Measurements from ENCODE around the gene UBFD1. TPM values are rescaled to one million over a fixed set of nuclear protein-coding genes. Genes with fewer than 3 reads are reported as not detected.
A peak's percentile ranks its signal among the peaks of the same experiment; 100 is the strongest.
"Not testable (repeated sequence)": the region's sequence is repeated elsewhere in the genome, so short reads cannot be mapped to it uniquely, and the experiment has no call there.

UBFD1 gene
- total RNA-seq, 2 donors from 2014 or later = 50.7 to 62.3 TPM

GRCh38 chr16:23523876-23524385 is 33.6 kb upstream of the UBFD1 start:
- DNase-seq (no peak), ATAC-seq (no peak)
- intact Hi-C loops (cut with DNase I) = no loop called here

- DNase-seq = no peak
- no peak for ATAC-seq
- intact Hi-C loops (cut with DNase I) = no loop called here
These were observed 32.6 kb upstream of the UBFD1 start for GRCh38 chr16:23524886-23525285.

- intact Hi-C loops (cut with DNase I) = no loop called here
- DNase-seq (no peak), ATAC-seq (no peak)
These were observed 29.4 kb upstream of the UBFD1 start for GRCh38 chr16:23527961-23528643.

GRCh38 chr16:23528644-23529310 is 28.8 kb upstream of the UBFD1 start:
- DNase-seq = no peak
- no peak for ATAC-seq
- intact Hi-C loops (cut with DNase I) = no loop called here

GRCh38 chr16:23530062-23530461 is 27.5 kb upstream of the UBFD1 start:
- intact Hi-C loops (cut with DNase I) = no loop called here
- no peak for DNase-seq
- ATAC-seq = no peak

GRCh38 chr16:23532448-23532847 is 25.1 kb upstream of the UBFD1 start:
- intact Hi-C loops (cut with DNase I) = no loop called here
- ATAC-seq = no peak

GRCh38 chr16:23534868-23535860 is 22.4 kb upstream of the UBFD1 start:
- DNase-seq (no peak), ATAC-seq (no peak)
- intact Hi-C loops (cut with DNase I) = no loop called here

More at GRCh38 chr16:23532448-23532847, 25.1 kb upstream of the UBFD1 start:
- DNase-seq = no peak

GRCh38 chr16:23535901-23536300 is 21.6 kb upstream of the UBFD1 start:
- ATAC-seq (no peak), DNase-seq (no peak)
- intact Hi-C loops (cut with DNase I) = no loop called here

GRCh38 chr16:23537390-23537789 is 20.1 kb upstream of the UBFD1 start:
- intact Hi-C loops (cut with DNase I) = no loop called here
- ATAC-seq (no peak), DNase-seq (no peak)

GRCh38 chr16:23538919-23539278 is 18.6 kb upstream of the UBFD1 start:
- ATAC-seq (no peak), DNase-seq (no peak)
- intact Hi-C loops (cut with DNase I) = no loop called here

- DNase-seq (no peak), ATAC-seq (no peak)
- intact Hi-C loops (cut with DNase I) = no loop called here
These were observed 17.3 kb upstream of the UBFD1 start for GRCh38 chr16:23539984-23540816.

GRCh38 chr16:23540817-23541178 is 16.7 kb upstream of the UBFD1 start:
- intact Hi-C loops (cut with DNase I); DNase-seq; ATAC-seq: not testable (repeated sequence)

- intact Hi-C loops (cut with DNase I) = no loop called here
- DNase-seq = no peak
- ATAC-seq = no peak
These were observed 13.1 kb upstream of the UBFD1 start for GRCh38 chr16:23544436-23544835.

GRCh38 chr16:23549938-23550337 is 7.6 kb upstream of the UBFD1 start:
- intact Hi-C loops (cut with DNase I) = no loop called here
- ATAC-seq (no peak), DNase-seq (no peak)

GRCh38 chr16:23552161-23552560 is 5.4 kb upstream of the UBFD1 start:
- intact Hi-C loops (cut with DNase I) = no loop called here
- no peak for ATAC-seq
- no peak for DNase-seq

GRCh38 chr16:23554536-23554935 is 3.0 kb upstream of the UBFD1 start:
- no peak for ATAC-seq
- no peak for DNase-seq
- intact Hi-C loops (cut with DNase I) = no loop called here

- ATAC-seq = peak; percentile 24 to 26
- no peak for DNase-seq
- intact Hi-C loops (cut with DNase I) = loop anchor here (1.0 to 5.0 kb wide), 2 partner anchors 34 to 38 kb away; partner anchors contain the start of gene NDUFAB1 (in 1 of the 2)
These were observed 514 bp downstream of the UBFD1 start for GRCh38 chr16:23557779-23558702.

GRCh38 chr16:23561586-23561985 is 4.1 kb downstream of the UBFD1 start:
- DNase-seq = no peak

More at GRCh38 chr16:23561586-23561985, 4.1 kb downstream of the UBFD1 start:
- no peak for ATAC-seq
- intact Hi-C loops (cut with DNase I) = loop anchor here in 1 of 2 donors (2.0 kb wide), 1 partner anchor 29 kb away; no protein-coding TSS in a partner anchor
